EL (cell line): ENCODE measurements around the gene ZNF407.

Experiments
- DNase-seq: peaks from one replicate; pipeline ENCODE4 v3.0.0-alpha.2; 2016

Gene ZNF407

DNA sequence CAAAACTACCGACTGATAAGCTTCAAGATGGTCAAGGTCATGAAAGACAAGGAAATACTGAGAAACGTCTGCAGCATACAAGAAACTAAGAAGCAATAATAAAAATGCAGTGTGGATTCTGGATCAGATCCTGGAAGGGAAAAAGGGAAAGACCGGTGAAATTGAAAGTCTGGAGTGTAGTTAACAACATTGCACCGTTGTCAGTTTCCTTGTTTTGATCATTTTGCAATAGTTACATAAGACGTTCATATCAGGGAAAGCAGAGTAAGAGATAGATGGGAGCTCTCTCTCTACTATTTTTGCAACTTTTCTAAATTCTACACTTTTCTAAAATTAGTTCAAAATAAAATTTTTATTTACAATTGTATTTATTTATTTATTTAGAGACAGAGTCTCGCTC is 15.0 kb upstream of the ZNF407 start:
- no peak for DNase-seq

DNA sequence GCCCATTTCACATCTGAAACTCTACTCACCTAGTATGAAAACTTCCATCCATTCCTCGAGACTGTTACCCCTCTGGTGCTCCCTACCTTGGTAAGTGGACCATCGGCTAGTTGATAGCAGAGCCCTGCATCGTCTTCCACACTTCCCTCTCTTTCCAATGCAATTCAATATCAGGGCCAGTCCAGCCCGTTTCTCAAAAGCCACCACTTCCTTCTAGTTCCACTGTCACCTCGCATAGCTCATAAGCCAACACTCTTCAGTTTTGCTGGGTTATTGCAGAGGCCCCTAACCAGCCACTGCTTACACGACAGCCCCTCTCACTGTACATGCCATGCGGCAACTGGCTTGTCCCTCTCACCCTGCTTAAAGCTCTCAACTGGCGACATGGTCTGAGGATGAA is 10.2 kb upstream of the ZNF407 start:
- no peak for DNase-seq

DNA sequence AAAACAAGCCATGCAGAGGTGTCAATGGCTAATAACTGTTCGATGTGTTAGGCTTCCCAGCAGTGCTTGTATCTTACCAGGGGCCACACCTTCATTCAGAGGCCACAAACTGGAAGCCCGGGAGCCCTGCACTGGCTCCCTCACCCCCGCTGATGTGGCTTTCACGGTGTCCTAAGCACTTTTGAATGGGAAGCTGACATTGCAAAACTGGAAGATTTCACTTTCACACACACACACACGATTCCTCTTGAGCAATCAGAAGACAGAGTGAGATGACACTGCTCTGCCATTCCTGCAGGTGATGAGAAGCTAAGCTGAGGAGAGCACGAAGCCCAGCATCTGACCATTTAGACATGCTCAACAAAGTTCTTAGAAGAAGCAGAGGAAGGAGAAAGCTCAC is 8.6 kb upstream of the ZNF407 start:
- DNase-seq: no peak

DNA sequence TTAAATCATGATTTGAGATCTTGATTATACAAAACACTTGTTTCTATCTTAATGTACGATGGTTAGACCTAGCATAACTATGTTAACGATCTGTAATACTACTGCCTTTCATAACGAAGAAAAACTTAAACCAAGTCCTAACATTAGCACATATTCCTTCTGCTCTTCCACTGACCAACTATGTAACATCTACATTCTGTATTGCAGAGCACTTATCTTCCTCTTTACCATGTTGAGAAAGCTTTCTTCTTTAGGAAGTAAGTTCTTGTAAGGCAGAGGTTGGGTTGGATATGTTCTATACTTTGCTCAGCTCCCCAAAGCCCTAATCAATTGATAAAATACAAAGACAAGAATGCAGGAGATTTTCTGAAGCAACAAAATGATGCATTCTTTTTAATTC is 7.9 kb upstream of the ZNF407 start:
- DNase-seq: no peak

DNA sequence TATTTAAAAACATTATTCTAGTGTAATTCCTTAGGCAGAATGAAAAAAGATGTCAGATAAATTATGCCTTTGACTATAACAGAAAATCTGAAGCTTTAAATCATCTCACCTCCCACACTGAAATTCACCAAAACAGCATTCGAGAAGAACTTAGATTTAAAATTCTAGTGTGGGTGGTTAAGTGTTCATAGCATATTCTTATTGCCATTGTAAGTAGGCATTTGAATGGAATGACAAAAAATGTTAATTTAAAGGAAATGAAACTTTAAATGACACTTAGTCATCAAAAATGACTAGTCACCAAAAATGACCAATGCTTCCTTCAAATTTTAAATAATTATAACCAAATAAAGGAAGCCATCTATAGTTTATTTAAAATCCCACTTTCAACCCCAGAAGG is 7.0 kb upstream of the ZNF407 start:
- no peak for DNase-seq

DNA sequence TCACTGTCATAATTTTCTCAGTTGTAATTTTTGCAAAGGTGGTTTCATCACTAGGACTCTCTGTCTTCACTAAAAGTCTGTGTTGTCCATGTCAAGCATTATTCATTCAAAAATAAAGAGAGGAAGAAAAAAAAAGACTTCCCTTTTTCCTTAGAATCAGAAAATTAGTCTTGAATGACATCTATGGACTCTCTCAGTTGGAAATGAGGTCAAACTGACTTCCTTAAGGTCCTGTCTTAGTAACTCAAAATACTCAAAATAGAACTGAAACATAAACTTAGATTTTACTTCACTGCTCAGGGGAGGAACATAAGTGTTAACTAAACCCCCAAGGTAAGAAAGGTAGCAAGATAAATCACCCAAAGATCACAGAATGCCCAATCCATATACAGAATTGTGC is 2.2 kb upstream of the ZNF407 start:
- DNase-seq: no peak

DNA sequence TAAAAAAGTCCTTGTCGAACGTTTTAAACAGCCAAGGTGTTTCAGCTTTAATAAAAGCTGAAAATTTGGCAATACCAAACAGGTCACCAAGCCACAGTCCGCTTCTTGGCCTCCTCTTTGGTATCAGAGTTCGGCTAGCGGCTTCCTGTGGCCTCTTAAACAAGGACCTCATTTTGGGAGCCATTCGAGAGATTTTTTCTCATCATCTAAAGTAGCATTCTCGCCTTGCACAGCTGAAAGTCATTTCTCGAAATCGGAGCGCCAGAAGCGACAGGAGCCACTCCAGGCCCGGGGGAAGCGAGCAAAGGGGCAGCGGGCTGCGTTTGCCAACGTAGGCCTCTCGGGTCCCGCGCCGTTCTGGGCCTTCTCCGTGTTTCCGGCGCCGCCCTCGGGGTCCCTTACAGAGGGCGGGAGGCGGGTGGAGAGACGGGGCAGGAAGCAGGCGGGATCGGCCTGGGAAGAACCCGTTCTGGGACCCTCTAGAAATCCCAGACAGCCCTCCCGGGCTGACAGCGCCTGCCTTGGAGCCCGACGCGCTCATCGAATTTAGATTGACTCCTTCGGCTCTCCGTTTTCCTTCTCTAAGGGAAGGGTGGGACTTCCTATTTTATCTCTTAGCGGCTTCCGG is 522 bp upstream of the ZNF407 start:
- peak; percentile 64 for DNase-seq

DNA sequence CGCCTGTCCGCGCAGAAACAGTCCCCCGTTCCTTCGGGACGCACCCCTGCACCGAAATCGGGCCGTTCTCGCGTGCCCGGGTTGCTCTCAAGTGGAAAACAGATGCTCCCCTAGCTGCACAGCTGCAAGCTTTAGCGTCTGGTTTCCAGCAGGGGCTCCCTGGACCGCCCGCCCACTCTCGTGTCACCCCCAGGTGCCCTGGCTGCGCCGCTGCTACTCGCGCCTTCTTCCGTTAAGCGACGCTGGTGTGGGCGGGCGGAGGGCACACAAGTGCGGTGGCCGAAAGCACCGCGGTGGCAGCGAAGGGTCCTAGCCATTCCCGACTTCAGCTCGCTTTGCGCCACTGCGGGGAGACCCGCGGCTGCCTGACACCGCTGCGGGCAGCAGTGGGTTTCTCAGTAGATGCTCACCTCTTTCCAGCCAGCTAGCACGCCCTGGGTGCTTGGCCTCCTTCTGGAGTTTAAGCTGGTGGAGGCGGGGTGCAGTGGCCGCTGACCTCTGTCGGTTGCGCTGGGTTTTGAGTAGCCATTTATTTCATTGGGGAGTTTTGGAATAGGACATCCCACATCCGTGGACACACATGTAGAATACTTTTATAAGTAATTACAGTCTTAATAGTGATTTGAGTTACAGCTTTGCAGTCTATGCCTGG is 806 bp downstream of the ZNF407 start:
- DNase-seq: peak; percentile 42

DNA sequence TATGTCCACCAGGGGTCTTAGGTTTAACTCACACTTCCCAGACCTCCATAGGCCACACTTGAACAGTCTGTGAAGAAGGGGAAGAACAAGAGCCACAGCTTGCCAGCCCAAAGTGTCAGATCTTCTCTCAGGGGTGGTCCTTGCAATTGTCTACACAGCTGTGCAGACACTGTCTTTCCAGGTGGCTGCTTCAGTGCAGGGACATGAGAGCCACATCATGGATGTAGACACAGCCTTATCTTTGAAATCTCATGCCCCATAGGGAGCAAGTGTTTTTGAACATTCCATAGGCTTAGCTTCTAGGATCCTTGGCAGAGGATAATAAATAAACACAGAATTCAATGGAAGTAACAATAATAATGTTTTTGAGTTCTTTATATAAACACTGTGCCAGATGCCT is 6.7 kb downstream of the ZNF407 start:
- DNase-seq: peak; percentile 8

DNA sequence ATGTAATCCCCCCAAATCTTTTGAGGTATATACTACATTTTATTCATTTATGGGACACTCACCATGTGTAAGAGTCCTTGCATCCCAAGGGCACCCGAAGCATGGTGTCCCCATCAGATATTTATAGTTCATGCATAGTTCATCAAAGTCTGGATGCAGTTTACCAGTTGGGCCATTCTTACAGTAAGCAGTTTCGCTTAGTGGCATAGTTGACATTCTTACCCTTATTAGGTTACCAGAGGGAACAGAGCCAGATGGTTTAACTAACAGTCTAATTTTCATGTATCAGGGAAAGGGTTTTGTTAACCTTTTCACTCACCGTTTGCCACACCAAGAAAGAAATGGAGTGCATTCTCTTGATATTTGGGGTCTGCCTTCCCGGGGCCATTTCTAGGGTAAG is 7.1 kb downstream of the ZNF407 start:
- peak; percentile 45 for DNase-seq

DNA sequence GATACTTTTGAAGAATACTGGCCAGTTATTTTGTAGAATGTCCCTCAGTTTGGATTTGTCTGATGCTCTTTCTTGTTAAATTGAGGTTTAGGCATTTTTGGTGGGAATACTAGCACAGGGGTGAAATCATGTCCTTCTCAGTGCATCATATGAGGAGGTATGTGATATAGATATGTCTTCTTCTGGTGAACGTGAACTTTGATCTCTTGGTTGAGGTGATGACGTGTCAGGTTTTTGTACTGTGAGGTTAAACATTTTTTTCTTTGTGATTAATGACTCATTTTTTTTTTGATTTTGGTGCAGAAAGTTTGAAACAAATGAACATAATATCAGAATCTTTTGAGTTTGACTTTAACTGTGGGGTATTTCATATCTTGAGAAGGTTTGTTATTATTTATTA is 11.0 kb downstream of the ZNF407 start:
- DNase-seq: peak; percentile 12

DNA sequence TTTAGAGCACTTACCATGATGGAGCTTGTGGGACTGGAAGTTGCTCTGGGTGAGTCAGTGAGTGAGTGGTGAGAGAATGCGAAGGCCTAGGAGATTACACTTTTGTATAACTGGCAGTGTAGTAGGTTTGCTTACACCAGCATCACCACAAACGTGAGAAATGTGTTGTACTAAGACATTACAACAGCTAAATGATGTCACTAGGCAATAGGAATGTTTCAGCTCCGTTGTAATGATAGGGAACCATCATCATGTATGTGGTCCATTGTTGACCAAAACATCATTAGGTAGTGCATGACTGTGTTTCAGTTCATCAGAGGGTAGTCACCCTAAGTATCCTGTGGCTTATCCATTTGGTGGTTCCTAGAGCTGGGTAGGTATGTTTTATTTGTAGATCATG is 11.9 kb downstream of the ZNF407 start:
- DNase-seq: peak; percentile 44

DNA sequence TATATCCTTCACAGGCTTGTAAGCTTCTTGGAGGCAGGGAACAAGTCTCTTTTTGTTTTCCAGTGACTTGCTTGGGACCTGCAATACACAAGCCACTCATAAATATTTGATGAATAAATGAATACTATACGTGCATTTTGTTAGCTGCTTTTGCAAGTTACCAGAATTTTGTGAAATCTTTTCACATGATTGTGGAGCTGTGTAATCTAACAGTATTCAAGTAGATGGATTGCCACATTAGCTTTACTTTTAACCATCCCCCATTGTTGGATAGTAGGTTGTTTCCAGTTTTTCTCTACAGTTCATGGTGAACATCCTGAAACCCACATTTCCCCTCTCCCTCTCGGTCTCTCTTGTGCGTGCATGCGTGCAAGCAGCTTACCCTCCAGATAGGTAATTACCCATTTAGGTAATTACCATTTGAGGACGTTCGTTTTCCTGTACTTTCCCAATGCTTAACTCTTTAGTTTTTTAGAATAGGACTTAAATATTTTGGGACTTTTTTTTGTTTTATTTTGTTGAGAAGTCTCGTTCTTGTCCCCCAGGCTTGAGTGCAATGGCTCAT is 12.5 kb downstream of the ZNF407 start:
- DNase-seq: no peak

DNA sequence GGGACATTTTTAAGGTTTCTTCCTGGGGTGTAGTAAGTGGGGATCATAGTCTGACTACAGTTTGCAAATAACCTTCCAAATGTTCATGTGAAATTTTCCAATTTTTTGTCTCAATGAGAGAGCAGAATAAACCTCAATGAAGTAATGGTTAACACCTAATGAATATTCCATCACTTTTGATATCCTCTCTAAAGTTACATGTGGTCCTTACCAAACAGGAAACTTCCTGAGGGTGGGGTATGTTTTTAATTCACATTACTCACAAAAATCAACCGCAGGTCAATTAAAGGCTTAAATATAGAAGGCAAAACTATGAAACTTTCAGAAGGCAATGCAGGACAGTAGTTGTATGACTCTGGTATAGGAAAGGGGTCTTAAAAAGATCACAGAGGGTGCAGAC is 13.2 kb downstream of the ZNF407 start:
- DNase-seq: no peak

DNA sequence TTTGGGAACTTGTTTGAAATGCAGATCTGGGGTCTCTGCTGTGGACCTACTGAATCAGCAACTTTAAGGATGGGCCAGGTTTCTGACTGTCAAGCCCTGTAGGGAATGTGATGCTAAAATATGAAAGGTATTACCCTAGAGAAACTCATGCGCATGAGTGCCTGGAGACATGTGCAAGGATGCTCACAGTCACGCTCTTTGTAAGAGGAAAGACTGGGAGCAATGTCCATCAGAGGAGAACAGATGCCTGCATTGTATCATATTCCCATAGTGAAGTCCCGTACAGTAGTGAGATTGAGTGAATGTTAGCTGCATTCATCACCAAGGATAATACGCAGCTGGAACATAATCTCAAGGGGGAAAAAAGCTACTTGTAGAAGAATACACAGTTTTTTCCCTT is 14.1 kb downstream of the ZNF407 start:
- DNase-seq: no peak

DNA sequence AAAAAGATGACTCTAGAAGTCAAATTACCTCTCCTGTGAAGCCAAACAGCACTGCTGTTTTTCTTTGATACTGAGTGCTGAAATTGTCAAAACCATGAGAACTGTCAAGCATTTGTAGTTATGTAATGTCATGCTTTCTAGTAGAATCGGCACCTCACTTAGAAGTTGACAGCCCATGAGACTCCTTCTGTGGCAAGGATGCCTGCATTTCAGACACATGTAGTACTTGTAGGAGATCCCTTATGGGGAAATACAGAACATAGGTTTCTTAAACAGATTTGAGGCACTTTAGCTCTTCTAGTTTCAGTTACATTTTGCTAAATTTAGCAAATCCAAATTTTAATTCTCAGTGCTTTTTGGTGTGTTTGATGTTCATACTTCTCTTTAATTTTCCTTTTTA is 15.7 kb downstream of the ZNF407 start:
- DNase-seq: no peak

DNA sequence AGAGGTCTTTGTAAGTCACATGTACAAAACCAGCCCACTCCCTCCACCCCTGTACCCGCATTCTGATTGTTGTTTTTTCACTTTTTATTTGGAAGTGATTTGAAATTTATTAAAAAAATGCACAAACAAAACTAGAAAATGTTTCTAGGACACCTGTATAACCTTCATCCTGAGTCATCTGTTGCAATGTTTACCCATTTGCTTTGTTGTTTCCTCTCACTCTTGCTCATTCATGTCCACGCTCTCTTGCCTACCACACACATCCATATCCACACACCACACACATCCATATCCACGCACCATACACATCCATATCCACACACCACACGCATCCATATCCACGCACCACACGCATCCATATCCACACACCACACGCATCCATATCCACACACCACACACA is 18.8 kb downstream of the ZNF407 start:
- no peak for DNase-seq

DNA sequence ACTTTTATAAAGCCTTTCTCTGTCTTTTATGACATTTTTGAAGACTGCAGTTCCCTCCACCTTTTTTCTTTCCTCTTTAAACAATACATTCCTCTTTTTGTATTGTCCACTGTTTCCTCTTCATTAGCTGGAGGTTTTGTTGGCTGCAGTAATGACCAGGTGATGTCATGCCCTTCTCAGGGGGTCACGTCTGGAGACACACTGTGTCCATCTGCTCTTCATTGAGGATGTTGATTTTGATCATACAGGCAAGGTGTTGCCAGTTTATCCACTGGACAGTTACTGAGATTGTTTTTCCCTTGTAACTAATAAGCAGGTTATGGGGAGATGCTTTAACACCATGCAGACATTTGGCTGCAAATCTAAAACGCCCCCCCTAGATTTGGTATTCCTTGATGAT is 19.8 kb downstream of the ZNF407 start:
- no peak for DNase-seq

DNA sequence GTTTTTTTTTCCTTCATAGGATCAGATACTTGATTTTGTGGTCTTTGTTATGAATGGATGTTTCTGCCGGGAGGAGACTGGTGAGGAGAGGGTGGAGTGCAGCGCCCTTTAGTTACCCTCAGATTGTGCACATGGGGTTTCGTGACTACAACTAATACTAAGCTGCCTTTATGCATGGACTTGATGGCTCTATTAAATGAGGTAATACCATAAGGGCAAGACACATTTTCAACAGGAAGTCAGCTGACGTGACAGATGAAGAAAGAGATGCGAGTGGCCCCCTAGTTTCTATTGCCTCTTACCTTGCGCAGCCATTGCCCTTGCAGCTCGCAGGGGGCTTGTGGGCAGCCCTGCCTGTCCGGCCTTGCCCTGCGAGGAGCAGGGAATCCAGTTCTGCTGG is 24.4 kb downstream of the ZNF407 start:
- no peak for DNase-seq

DNA sequence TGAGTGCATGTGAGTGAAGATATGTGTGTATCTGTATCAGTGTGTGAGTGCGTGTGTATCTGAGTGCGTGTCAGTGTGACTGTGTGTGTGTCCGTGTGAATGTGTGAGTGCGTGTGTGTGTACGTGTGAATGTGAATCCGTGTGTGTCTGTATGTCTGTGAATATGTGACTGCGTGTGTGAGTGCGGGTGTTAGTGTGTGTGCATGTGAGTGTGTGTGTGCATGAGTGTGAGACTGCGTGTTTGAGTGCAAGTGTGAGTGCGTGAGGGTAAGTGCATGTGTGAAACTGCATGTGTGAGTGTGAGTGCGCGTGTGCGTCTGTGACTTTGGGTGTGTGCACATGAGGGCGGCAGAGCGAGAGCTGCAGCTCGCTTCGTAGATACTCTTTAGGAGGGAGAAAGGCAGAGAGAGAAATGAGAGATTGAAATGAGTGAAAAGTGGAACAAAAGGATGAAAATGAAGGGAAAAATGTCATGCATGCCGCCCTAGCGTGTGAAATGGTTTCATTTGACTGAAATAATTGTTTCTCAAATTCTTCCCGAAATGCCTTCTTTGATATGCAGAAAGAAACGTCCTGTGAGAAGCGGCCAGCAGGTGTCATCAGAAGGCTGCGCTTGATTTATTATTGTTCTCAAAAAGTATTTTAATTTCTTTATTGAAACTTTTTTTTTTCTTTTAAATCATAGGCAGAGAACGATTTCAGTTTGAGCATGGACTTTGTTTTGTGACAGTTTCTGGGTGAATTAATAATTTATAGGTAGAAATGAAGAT is 25.6 kb downstream of the ZNF407 start:
- DNase-seq: no peak

DNA sequence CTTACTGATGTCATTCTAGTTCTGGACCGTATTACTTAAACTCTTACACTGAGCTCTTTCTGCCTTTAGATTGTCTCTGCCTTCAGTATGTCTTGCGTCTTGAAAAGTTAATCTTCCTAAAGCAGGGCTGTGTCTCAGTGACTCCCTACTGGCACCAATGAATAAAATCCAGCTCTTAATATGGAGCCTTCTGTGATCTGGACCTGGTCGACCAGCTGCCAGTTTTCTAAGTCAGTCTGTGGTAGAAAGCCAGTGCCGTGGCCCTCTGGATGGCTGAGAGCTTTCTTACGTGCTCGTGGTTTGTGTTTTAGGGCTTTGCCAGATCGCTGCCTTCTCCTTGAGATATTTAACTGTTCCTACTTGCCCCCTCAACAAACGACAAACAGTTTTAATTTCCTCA is 26.8 kb downstream of the ZNF407 start:
- DNase-seq: no peak

DNA sequence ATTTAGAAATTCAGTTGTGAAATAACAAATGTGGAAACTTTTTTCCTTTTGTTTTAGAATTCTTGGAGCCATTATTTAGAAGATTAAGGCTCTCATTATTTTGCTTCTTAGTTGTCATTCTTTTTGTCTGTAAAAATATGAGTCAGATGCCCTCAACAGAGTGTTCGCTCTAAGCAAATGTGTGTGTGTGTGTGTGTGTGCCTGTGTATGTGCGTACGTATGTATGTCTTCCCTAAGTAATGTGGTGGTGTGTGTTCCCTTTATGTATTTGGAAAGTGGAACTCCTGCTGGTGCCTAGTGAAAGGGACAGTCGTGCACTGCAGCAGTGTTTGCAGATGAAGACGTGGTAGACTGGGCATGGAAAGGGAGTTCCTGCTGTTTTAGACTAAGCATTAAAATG is 27.5 kb downstream of the ZNF407 start:
- DNase-seq: no peak

DNA sequence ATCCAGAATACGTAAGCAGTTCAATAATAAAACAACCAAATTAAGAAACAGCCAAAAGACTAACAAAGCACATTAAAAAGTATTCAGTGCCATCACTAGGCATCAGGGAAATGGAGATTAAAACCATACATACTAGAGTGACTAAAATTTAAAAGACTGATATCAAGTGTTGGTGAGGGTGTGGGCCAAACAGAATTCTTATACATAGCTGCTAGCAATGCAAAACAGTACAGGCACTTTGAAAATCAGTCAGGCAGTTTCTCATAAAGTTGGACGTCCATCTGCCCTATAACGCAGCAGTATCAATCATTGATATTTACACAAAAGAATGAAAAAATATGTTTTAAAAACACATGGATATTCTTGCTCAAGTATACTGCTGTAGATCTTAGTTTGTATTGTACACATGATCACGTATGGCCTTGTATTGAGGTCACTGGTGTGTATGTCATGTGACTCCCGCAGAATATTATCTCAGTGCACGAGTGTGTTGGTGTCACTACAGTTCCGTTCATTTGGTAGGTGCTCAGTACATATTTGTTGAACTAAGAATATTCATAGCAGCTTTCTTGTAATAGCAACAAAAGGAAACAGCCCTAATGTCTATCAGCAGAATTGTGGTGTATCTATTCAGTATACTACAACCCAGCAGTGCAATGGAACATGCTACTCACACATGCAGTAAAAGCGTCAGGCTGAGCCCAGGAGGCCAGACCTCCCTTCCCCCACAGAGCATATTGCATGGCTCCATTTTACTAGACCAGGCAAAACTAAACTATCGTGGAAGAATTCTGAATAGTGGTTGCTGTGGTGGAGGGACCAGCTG is 28.6 kb downstream of the ZNF407 start:
- no peak for DNase-seq
